Right lobe of liver (tissue), 4 donors: Measurements from ENCODE around the gene SLC16A12.

ENCODE experiments used
- POLR2A ChIP-seq: fragments of 450-650 bp; IDR thresholded peaks from one replicate; pipeline ENCODE4 v1.6.1; 2017; ENCODE audit warnings: antibody characterized with exemption, mild to moderate bottlenecking
- TF ChIP-seq, protein P1 (sequence below), 4 donors: fragments of 200-600 bp in 3 of 4; fragments of 450-650 bp in 1 of 4; IDR thresholded peaks; one replicate each; pipeline versions ENCODE4 v1.5.1 to v1.8.0; 2016 to 2022; ENCODE audit warnings: antibody characterized with exemption in 4 of 4, mild to moderate bottlenecking in 2 of 4
- donor health status: DM: no; HTN: no; CAD: no.
- donor health status: DM: no; HTN: no; CAD: no.
- donor health status: DM: no; HTN: yes; CAD: no.

DNA sequence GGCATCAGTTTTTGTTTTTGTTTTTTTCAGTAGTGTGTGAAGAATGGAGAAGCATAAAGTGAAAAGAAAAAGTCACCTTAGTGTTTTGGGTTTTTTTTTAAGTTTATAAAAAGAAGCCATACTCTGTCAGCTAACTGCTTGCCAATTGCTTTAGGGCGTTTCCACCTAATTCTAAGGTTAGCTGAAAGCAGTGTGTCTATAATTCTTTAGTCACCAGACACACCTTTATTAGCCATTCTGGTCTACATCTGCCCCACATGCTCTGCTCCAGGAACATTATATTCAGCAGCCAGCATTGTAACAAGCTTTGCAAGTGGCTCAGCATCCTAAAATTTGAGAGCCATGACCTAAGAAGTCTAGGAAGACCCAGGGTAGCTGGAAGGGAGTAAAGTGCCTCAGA lies 14.1 kb upstream of the SLC16A12 start:
- TF ChIP-seq, protein P1, sequence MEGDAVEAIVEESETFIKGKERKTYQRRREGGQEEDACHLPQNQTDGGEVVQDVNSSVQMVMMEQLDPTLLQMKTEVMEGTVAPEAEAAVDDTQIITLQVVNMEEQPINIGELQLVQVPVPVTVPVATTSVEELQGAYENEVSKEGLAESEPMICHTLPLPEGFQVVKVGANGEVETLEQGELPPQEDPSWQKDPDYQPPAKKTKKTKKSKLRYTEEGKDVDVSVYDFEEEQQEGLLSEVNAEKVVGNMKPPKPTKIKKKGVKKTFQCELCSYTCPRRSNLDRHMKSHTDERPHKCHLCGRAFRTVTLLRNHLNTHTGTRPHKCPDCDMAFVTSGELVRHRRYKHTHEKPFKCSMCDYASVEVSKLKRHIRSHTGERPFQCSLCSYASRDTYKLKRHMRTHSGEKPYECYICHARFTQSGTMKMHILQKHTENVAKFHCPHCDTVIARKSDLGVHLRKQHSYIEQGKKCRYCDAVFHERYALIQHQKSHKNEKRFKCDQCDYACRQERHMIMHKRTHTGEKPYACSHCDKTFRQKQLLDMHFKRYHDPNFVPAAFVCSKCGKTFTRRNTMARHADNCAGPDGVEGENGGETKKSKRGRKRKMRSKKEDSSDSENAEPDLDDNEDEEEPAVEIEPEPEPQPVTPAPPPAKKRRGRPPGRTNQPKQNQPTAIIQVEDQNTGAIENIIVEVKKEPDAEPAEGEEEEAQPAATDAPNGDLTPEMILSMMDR (IDR thresholded peaks at IDR 0.05), result no peak
- no peak for TF ChIP-seq POLR2A
